ENCODE data around the gene PDGFC.
"Not testable (repeated sequence)": the region's sequence is repeated elsewhere in the genome, so short reads cannot be mapped to it uniquely, and the experiment has no call there.

The PDGFC gene

GRCh38 chr4:156949373-156949814 lies 22.2 kb downstream of the PDGFC start:
- no peak for DNase-seq

GRCh38 chr4:156948738-156949137 lies 22.9 kb downstream of the PDGFC start:
- no peak for DNase-seq

GRCh38 chr4:156948133-156948532 lies 23.5 kb downstream of the PDGFC start:
- DNase-seq: no peak

DNA sequence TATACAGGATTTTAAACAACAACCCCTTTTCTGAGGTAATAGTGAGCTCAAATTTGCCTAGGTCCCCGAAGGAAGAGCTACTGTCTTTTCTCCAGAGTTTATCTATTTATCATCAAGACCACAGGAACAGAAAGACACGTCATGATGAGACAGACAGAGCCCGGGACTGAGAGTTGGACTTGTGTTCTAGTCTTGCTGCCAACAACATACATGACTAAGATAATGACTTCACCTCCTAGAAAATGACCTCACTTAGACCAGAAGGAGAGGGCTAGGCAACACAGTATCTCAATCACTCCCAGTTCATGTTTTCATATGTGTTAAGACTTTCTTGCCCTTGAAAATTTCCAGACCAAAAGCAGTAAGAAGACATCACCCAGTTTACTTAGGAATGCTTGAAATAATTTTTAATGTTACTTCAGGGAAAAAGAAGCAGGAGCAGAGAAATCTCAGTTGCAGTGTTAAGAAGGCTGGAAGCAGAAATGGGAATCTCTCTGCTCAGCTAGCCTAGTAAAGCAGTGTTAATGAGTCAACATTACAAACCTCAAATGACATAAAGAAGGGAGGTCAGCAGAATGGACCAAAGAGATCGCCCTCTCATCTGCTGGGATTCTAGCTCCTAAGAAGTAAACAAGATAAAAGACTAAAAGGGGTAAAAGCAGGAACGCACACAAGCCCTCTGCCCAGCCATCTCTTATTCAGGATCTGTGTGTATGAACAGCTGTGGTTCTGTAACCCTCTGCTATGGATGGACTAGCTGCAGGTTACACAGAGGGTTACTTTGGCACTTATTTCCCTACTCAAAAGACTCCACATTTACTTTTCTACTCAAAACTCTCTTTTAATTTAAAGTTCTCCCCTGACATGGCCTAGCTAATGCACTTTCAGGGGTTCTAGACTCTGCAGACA lies 24.8 kb downstream of the PDGFC start:
- DNase-seq: no peak

DNA sequence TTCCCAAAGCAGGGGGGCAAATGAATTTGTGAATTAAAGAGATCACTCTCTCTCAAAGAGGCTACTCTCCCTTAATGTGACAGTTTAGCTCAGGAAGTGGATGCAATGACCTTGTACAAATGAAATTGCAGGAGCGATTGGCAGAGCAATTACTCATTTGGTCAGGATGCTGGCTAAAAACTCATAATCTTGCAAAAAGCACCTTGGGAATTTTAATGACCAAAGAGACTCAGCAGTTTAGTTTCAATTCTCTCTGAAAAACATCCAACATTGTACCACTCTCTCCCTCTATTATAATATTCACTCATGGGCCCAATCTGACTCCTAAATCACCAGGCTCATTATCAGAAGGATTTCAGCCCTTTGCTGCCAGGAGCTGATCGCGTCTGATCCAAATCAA lies 26.1 kb downstream of the PDGFC start:
- DNase-seq: no peak

DNA sequence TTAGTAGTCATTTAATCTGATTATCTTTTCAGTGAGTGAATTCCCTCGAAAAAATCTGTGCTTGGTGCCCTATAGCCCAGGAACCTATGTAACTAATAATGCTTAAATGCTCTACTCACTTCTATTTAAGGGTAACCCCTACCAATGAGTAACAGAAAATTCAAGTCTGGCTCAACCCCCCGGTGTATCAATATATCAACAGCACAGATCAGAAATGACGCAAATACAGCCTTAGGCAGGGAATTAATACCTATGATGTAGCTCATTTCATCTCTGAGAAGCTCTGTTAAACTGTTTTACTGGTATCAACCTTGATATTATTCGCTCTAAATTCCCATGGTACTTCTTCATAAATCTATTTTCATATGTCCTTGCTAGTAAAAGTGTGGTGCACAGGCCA lies 28.6 kb downstream of the PDGFC start:
- DNase-seq: no peak

- no peak for DNase-seq
Observed at GRCh38 chr4:156941940-156942548, 29.6 kb downstream of the PDGFC start.

- no peak for DNase-seq
Observed at GRCh38 chr4:156939801-156940200, 31.8 kb downstream of the PDGFC start.

DNA sequence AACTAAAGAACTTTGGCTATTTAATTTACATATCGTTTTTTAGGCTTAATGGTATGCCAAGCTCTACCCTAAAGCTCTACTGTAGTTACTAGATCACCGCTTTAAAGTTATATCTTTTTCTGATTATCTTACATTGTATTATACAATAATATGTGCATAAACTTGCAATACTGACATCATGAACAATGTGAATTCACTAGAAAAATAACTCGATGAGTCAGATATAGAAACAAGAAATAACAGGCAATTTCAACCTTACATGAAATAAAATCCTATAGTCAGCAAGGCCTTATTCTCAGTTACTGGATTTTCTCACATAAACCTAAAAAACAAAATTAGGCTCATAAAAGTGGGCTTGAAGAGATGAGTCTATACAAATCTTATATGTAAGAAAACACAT lies 32.5 kb downstream of the PDGFC start:
- DNase-seq: no peak

- no peak for DNase-seq
Observed at GRCh38 chr4:156934259-156934635, 37.4 kb downstream of the PDGFC start.

DNA sequence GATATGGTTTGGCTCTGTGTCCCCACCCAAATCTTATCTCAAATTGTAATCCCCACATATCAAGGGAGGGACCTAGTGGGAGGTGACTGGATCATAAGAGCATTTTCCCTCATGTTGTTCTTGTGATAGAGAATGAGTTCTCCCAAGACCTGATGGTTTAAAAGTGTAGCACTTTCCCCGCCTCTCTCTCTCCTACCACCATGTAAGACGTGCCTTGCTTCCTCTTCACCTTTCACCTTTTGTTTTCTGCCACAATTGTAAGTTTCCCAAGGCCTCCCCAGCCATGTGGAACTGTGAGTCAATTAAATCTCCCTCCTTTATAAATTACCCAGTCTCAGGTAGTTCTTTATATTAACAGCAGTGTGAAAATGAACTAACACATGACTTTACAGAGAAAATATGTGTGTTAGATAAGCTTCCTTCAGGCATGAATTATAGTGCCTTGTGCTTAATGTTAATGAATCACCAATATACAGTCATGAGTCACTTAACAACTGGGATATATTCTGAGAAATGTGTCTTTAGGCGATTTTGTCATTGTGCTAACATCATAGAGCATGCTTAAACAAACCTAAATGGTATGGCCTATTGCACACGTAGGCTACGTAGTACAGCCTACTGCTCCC lies 37.9 kb downstream of the PDGFC start:
- no peak for DNase-seq

- not testable (repeated sequence) for DNase-seq
Observed at GRCh38 chr4:156932360-156932759, 39.2 kb downstream of the PDGFC start.

- DNase-seq: no peak
Observed at GRCh38 chr4:156931267-156931666, 40.3 kb downstream of the PDGFC start.

- DNase-seq: no peak
Observed at GRCh38 chr4:156929386-156930105, 42.1 kb downstream of the PDGFC start.

- DNase-seq: no peak
Observed at GRCh38 chr4:156924774-156925315, 46.8 kb downstream of the PDGFC start.

- no peak for DNase-seq
Observed at GRCh38 chr4:156923525-156923924, 48.1 kb downstream of the PDGFC start.

DNA sequence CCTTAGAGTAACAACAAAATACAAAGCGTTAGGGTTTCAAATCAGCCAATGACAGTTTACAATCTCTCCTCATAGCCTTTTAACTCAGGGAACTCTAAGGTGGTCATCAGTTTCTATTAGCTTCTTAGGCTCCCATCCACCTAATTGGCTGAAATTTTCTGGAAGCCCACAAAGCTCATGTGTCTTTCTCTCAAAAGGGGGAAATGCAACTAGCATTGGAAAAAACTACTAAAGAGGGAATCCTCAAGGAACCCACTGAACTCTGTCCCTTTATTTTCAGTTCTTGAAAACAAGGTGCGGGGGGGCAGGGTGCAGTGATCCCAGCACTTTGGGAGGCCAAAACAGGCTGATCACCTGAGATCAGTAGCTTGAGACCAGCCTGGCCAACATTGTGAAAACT lies 56.4 kb downstream of the PDGFC start:
- no peak for DNase-seq

- DNase-seq: no peak
Observed at GRCh38 chr4:156913234-156913633, 58.4 kb downstream of the PDGFC start.

GRCh38 chr4:156909010-156909409 lies 62.6 kb downstream of the PDGFC start:
- DNase-seq: no peak

DNA sequence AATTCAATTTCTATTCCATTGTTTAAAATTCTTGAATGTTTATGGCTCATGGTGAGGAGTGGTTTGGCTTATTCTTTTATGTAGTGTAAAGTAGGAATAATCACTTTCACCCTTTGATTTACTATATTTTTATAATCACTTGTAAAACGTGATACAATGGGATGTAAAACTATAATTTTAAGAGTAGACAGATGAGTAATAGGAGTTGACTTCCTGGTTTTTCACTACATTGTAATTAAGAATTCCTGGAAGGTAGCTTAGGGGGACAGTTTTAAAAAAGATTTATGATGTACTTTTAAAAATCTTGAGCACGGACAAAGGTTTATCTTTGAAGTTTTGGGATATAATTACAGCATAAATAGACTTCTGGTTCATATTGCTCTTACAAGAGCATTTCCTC lies 65.3 kb downstream of the PDGFC start:
- no peak for DNase-seq

- DNase-seq: no peak
Observed at GRCh38 chr4:156901871-156902270, 69.7 kb downstream of the PDGFC start.

DNA sequence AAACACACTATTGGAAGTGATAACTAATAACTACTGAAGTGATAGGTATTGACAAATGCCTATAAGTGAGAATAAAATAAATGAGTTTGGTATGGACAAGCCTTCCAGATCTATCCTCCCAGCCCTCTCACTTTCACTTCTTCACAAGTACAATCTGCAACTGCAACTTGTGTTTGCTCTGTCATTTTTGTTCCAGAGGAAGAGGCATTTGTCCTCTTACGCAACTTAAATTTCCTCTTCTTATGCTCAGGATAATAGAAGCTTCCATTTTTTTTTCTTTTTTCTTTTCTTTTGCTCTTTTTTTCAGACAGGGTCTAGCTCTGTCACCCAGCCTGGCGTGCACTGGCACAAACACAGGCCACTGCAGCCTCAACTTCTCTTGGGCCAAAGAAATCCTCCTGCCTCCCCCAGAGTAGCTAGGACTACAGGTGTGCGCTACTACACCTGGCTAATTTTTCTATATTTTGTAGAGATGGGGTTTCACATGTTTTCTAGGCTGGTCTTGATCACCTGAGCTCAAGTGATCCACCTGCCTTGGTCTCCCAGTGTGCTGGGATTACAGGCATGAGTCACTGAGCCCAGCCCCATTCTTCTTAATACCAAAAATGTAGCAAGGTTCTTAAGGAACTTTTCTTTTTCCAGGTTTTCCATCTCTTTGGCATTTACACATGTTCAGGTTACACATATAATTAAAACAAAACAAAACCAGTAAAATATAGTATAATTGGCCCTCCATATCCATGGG lies 73.1 kb downstream of the PDGFC start:
- no peak for DNase-seq

Data from activated naive CD4-positive, alpha-beta T cell treated with anti-CD3 and anti-CD28 coated beads, Interleukin-2, amount 50 U/mL, for 16 hours (primary cell).